ENCODE data around the gene IFITM10.

DNA sequence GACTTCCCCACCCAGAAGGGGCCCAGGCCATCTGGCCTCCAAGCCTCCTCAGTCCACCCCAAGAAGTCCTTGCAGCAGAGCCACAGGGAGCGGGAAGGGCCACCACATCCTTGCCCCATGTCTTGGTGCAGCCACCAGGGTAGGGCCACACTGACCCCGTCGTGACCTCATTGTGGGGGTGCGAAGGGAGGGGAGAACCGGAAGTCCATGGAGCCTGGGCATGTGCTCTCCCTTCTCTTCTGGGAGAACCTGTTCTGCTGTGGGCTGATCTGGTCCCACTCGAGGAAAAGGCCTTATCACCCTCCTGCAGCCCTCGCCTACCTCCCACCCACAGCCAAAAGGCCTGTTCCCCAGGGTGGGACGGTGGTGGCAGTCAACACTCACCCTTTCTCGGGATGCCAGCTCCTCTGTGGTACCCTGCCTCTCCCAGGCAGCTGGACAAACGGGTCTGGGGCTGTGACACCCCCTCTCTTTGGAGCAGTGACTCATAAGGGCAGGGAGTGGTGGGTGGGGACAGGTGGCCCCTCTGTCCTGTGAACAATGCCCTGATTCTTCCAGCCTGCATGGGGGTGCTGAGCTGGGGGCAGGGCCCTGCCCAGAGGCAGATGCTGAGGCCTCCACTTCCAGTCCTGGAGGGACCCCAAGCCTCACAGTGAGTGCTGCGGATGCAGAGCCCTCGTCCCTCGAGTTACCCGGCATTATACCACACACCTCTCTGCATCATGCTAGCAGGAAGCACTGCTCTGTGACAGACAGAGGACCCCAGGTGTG, 27.9 kb upstream of the IFITM10 start:
- TF ChIP-seq EZH2 (IDR thresholded peaks at IDR 0.05; ENCODE audit: insufficient read depth, poor library complexity, severe bottlenecking) (no peak), EZH2phosphoT487 (IDR thresholded peaks at IDR 0.05; ENCODE audit: insufficient read depth, low read depth) (no peak)

Data from GM23248 (cell line).